ENCODE results near the gene DUOX1. TPM values are rescaled to one million over a fixed set of nuclear protein-coding genes. Genes with fewer than 3 reads are reported as not detected.
"Not testable (repeated sequence)": the region's sequence is repeated elsewhere in the genome, so short reads cannot be mapped to it uniquely, and the experiment has no call there.

Gene DUOX1
- total RNA-seq, 1 experiment from 2014 or later: 15.1 TPM

DNA sequence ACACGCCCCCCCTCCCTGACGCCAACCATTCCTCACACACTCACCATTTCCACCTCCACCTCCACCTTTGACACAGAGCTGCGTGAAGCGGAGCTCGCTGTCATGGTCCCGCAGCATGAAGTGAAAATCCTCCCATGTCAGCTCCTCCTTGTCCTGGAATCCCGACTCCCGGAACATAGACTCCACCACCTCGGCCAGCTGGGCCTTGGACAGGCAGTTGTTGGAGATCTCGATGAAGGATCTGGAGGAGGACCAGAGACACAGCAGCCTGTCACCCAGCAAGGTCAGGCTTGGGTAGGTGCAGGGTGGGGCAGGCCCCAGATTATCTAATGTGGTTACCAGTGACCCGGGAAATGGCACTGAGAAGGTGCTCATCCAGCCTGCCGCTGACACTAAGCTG is 28.0 kb upstream of the DUOX1 start:
- BruUV-seq (replicated peaks): no TSS peak
- Mint-ChIP-seq H3K4me1 (ENCODE audit: insufficient read depth, unreplicated experiment) (no peaks in the 10 kb centered on the region), H3K27me3 (ENCODE audit: insufficient read depth, unreplicated experiment) (no peaks in the 10 kb centered on the region), H3K9me3 (ENCODE audit: unreplicated experiment) (no peaks in the 10 kb centered on the region), H3K27ac (ENCODE audit: low read depth, unreplicated experiment) (no peak overlapping the region), H3K36me3 (ENCODE audit: insufficient read depth, unreplicated experiment) (no peaks in the 10 kb centered on the region), H3K4me3 (ENCODE audit: unreplicated experiment) (no peak overlapping the region)
- intact Hi-C loops (cut with micrococcal nuclease): no loop called here
- TF ChIP-seq, protein P1, sequence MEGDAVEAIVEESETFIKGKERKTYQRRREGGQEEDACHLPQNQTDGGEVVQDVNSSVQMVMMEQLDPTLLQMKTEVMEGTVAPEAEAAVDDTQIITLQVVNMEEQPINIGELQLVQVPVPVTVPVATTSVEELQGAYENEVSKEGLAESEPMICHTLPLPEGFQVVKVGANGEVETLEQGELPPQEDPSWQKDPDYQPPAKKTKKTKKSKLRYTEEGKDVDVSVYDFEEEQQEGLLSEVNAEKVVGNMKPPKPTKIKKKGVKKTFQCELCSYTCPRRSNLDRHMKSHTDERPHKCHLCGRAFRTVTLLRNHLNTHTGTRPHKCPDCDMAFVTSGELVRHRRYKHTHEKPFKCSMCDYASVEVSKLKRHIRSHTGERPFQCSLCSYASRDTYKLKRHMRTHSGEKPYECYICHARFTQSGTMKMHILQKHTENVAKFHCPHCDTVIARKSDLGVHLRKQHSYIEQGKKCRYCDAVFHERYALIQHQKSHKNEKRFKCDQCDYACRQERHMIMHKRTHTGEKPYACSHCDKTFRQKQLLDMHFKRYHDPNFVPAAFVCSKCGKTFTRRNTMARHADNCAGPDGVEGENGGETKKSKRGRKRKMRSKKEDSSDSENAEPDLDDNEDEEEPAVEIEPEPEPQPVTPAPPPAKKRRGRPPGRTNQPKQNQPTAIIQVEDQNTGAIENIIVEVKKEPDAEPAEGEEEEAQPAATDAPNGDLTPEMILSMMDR (IDR thresholded peaks at IDR 0.05; ENCODE audit: unreplicated experiment): no peak
- ChIA-PET CTCF (interaction anchor here (0.7 kb wide), 1 partner anchor 411 kb away, joined by 3 read pairs; no protein-coding TSS in a partner anchor), POLR2A (no interaction called here)
- DNase-seq (ENCODE audit: unreplicated experiment): no peak

DNA sequence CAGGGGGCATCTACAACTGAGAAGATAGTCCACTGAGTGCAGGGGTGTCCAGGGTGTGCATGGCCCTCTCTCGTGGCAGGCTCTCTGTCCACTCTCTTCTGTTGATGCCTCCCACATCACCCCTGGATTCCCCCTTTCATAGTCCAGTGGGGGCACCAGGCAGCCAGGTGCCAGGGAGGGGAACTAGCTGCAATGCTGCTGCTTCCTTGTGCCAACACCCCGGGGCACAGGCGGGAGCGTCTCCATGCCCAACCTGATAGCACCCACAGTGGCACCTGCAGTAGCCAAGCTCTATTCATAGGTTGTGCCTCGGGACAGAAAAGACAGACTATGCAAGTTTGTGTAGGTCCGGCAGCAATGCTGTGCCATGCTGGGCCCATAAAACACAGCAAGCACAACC is 27.6 kb upstream of the DUOX1 start:
- TF ChIP-seq, protein P1 (IDR thresholded peaks at IDR 0.05; ENCODE audit: unreplicated experiment): no peak
- Mint-ChIP-seq H3K4me1 (ENCODE audit: insufficient read depth, unreplicated experiment) (no peaks in the 10 kb centered on the region), H3K27me3 (ENCODE audit: insufficient read depth, unreplicated experiment) (no peaks in the 10 kb centered on the region), H3K4me3 (ENCODE audit: unreplicated experiment) (no peak overlapping the region), H3K27ac (ENCODE audit: low read depth, unreplicated experiment) (no peak overlapping the region), H3K36me3 (ENCODE audit: insufficient read depth, unreplicated experiment) (no peaks in the 10 kb centered on the region), H3K9me3 (ENCODE audit: unreplicated experiment) (no peaks in the 10 kb centered on the region)
- BruUV-seq (replicated peaks): no TSS peak
- POLR2A ChIA-PET: no interaction called here
- intact Hi-C loops (cut with micrococcal nuclease): no loop called here
- CTCF ChIA-PET: interaction anchor here (0.6 to 0.7 kb wide), 2 partner anchors 208 to 410 kb away, joined by 3 read pairs; no protein-coding TSS in a partner anchor
- no peak for DNase-seq (ENCODE audit: unreplicated experiment)

DNA sequence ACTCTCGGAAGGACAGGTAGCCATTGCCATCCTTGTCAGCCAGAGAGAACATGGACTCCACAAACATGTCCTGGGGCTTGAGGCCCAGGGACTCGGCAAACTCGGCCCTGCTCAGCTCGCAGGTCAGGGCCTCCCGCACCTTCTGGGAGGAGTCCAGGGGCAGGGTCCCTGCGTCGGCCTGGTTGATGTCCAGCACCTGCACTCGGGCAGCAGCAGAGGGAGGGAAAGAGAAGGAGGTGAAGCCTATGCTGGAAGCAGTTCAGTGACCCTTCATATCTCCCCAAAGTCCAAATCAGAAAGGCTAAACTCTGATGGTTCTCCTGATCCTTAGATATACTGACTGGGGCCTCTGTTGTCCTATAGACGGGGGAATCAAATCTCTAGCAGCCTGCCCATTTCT is 25.6 kb upstream of the DUOX1 start:
- POLR2A ChIA-PET: not testable (repeated sequence)

DNA sequence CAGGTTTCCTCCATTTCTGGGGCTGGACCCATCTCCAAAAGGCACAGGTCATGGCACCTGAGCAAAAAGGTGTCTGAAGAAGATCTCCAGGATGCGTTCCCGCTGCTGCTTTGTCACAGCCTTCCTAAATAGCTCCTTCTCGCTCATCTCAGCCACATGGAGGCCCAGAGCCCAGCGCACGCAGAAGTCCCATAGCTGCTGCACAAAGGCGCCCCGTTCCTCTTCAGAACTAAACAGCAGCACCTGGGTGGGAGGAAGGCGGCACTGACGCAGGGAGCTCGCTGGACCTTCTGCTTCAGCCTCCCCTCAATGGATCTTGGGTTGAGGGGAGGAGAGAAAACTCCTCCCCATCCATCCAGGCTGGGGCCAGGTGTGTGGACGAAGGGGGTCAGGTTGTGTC is 24.2 kb upstream of the DUOX1 start:
- DNase-seq (ENCODE audit: unreplicated experiment): no peak
- no TSS peak for BruUV-seq (replicated peaks)
- Mint-ChIP-seq H3K27ac (ENCODE audit: low read depth, unreplicated experiment) (no peak overlapping the region), H3K4me3 (ENCODE audit: unreplicated experiment) (no peak overlapping the region), H3K4me1 (ENCODE audit: insufficient read depth, unreplicated experiment) (no peaks in the 10 kb centered on the region), H3K36me3 (ENCODE audit: insufficient read depth, unreplicated experiment) (no peaks in the 10 kb centered on the region), H3K9me3 (ENCODE audit: unreplicated experiment) (no peaks in the 10 kb centered on the region), H3K27me3 (ENCODE audit: insufficient read depth, unreplicated experiment) (no peaks in the 10 kb centered on the region)
- TF ChIP-seq, protein P1 (IDR thresholded peaks at IDR 0.05; ENCODE audit: unreplicated experiment): no peak
- POLR2A ChIA-PET: no interaction called here
- intact Hi-C loops (cut with micrococcal nuclease): no loop called here
- CTCF ChIA-PET: interaction anchor here (0.6 to 6.2 kb wide), 3 partner anchors 10 to 324 kb away, joined by 3 to 43 read pairs (median 4); no protein-coding TSS in a partner anchor

More for the DNA sequence above, 25.6 kb upstream of the DUOX1 start:
- H3K27me3 Mint-ChIP-seq (ENCODE audit: insufficient read depth, unreplicated experiment); H3K9me3 Mint-ChIP-seq (ENCODE audit: unreplicated experiment); BruUV-seq (replicated peaks); H3K4me3 Mint-ChIP-seq (ENCODE audit: unreplicated experiment); H3K27ac Mint-ChIP-seq (ENCODE audit: low read depth, unreplicated experiment); H3K4me1 Mint-ChIP-seq (ENCODE audit: insufficient read depth, unreplicated experiment); CTCF ChIA-PET; intact Hi-C loops (cut with micrococcal nuclease); DNase-seq (ENCODE audit: unreplicated experiment); H3K36me3 Mint-ChIP-seq (ENCODE audit: insufficient read depth, unreplicated experiment): not testable (repeated sequence)
